NCI-H2196 (cell line): Measurements from ENCODE around the gene COPS7A.

Experiments used
- DNase-seq: peaks from one replicate; lab custom pipeline; 2025; ENCODE audit not compliant: unreplicated experiment; lab: John Stamatoyannopoulos, UW

COPS7A gene

DNA sequence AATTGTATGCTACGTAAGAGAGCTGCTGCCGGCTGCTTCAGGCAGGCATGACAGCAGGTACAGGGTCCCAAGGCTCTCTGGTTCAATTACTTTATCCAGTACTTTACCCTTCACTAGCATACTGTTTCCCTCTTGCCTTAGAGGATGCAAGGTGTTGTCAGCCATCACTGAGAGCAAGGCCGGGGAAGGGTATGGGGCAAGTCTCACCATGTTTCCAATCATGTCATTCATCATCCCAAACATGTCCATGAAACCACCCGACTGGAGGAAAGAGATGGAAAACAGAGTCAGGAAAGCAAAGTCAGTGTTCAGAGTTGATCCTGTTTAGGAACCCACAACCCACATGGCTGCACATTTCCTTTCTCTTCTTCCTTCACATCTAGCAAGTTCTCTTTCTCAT is 26.7 kb downstream of the COPS7A start:
- no peak for DNase-seq

DNA sequence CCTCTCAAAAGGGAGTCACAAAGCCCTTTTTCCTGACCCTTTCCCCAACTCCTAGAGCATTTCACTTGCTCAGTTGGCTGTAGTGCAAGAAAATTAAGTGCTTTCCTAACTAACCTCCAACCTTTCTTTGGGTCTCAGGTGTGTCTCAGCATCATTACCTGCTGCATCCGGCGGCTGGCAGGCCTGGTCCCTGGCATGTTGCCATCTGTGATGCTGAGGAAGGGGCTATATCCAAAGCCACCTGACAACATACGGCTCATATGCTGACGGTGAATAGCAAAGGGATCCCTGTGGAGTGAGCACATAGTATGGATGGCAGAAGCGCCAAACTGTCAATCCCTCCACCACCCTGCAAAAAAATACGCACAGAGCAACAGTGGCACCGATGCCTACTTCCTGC is 27.9 kb downstream of the COPS7A start:
- no peak for DNase-seq

DNA sequence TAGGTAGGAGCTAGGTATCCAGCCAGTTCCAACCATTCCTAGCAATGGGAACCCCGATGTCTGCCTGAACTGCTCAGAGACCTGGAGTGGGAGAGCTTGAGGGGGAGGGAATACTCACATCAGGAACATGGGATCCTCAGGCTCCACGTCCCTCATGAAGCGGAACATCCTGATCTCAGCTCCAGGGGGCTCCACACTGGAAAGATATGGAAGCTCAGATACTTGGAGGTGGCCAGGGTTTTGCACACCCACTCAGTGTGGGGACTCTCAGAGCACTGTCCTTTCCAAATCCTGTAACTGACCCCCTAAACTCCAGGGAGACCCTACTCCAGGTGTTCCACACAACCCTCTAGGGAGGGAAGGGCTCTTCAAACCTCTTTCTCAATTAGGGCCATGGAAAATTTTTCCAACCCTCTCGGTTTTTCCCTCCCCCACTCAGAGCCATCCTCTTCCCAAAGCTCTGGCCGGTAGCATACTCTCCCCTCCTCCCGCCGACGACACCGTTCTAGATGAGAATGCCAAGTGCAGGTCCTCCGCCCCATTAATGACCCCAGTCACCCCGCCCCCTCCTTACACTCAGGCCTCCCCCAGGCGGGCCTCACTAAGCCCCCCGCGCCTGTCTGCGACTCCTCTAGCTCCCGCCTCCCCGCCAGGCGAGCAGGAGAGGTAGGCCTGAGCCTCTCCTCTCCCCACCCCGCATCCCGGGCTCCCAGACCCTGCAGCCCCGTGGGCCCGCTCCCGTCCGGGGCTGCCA is 28.5 kb downstream of the COPS7A start:
- DNase-seq: no peak

DNA sequence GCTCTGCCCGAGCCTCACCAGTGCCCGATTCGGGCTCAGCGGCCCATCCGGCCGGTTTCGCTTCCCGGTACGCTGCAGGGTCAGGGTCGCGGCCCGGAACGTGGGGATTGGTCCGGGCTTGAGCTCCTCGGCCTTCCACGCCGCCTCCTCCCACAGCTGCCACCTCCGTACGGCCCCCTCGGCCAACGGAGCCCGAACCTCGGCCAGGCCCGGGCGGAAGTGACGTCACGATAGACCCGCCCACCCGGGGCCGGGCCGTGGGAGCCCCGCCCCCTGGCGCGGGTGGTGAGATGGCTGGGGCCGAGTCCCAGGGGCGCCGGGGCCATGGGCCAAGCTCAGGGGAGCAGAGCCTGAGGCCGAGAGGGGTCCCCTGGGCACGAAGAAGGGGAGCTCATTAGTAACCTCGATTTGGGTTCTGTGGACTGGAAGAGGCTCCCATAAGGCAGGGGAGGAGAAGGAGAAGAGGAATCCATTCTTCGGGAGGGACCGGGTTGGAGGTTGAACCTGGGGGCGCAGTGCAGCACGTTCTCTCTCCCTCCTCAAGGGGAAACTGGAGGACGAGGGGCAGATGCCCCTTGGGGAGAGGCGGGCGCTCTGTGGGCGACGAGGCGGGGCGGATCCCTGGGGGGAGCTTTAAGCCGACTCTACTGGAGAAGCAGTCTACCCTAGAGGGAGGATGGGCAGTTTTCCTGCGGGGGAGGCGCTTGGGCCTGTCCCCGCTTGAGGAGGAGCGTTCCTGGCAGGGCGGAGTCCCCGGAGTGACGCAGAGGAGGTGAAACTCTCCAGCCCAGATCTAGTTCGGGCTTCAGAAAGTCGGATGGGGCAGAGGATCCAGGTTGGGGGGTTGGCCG is 29.3 kb downstream of the COPS7A start, which contains the start of gene MLF2:
Gene MLF2 (minus strand): TSS at position 221 of the 851 bp plus-strand sequence. CDS start 807 bp downstream, outside the sequence.
- DNase-seq: peak; percentile 87

DNA sequence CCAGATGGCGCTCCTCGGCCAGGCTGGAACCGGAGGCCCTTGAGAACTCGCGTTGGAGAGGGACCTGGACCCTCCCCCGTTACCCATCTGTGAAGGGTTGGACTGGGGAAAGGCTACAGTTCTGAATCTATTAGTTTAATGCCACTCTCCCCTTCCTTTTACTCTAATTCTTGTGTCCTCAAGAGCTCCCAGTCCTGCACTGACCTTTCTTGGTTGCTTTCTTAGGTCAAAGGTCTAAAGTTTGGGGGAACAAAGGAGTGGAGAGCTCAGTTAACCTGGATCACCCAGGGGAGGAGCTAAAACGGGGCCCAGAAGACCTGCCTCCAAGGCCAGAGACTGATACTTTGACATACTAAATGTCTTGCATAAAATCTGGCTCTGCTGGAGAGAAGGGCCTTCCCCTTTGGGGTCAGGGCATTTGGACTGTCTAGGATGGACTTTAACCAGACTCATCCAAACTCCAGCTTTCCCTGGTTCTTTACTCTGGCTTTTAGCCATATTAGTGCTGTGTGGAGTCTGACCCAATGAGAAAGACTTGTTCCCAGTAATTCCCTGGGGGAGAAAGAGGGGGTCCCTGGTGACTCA is 30.0 kb downstream of the COPS7A start:
- no peak for DNase-seq

DNA sequence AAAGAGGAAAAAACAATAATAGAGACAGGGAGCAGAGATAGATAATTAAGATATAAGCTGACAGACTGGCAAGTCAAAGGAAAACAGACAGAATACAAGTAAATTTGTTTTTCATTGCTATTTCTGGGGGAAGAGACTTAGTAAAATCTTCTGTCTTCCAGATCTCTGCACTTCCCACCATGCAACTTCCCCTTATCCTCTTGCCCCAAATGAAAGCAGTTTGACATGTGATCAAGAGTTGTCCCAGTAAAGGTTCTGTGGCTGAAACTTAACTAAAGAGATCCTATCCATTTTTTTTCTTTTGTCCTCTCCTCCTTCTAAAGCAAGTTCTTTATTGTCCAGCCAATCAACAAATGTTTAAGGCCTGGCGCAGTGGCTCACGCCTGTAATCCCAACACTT is 30.6 kb downstream of the COPS7A start:
- DNase-seq: no peak

DNA sequence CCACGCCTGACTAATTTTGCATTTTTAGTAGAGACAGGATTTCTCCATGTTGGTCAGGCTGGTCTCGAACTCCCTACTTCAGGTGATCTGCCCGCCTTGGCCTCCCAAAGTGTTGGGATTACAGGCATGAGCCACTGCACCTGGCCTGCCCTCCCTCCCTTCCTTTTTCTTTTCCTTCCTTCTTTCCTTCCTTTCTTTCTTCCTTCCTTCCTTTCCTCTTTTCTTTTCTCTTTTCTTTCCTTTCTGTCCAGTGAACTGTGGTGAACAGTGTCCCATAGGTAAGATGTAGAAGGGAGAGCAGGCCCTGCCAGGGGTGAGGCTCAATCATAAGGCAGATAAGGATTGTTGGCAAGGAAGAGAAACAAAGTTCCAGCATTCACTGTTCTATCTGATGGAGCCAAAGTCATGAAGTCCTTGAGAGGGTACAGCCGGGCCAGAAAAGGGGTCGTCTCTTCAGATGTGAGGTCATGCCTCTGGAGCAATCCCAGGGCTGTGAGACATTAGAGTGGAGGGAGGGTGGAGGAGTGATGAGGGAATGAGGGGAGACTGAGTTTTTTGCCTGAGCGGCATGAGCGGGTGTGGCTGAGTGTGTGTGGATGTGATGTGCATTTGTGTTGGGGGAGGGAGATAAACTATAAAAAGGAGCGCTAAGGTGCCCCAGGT is 33.3 kb downstream of the COPS7A start:
- no peak for DNase-seq

DNA sequence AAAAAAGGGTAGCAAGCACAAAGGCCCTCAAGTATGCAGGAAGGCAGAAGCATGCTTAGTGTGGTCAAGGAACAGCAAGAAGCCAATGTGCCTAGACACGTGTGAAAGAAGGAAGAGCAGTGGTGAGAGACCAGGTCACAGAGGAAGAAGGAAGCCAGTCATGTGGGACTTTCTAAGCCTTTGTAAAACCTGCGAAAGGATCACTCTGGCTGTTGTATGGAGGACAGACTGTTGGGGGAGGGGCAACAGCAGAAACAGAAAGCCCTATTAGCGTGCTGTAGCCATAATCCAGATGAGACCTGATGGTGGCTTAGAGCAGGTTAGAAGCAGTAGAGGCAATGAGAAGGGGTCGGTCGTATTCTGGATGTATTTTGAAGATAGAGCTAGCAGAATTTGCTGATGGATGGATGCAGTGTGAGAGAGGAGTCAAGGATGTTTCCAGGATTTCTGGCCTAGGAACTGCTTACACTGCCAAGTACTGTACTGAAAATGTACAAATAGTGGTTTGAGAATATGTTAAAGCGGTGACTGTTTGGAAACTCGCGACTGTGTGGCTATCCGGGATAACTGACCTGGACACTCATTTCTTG is 34.8 kb downstream of the COPS7A start:
- no peak for DNase-seq

DNA sequence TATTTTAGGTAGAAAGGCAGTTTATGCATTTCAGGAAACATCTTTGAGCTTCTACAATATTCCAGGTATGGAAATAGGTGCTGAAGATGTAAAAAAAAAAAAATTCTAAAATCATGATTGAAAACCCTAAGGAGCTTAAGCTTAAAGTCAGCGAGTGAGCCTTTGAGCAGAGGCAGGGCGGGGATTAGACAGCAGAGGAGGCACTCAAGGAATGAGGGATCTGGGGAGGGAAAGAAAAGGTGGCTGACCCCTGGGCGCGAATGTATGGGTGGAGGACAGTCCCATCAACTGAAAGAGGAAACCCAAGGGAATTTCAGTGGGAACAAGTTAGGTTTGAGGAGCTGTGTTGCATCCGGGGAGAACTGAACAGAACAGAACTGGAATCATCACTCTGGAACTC is 35.9 kb downstream of the COPS7A start:
- no peak for DNase-seq

DNA sequence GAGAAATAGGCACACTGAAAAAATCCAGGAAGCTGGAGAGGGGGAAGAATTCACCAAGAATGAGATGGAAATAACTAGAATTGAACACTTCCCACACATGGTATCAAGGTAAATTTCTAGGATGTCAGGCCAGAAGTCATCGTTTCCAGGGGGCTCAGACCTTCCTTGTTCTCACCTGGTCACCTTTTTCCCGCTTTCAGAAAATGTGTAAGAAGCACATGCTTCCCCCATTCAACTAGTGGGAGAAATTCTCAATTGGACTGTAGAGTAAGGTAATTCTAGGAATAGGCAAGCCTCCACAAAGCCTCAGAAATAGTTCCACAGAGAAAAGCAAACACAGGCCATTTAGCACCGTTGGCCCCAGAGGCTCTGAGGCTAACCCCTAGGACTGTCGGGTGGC is 39.5 kb downstream of the COPS7A start:
- DNase-seq: no peak

DNA sequence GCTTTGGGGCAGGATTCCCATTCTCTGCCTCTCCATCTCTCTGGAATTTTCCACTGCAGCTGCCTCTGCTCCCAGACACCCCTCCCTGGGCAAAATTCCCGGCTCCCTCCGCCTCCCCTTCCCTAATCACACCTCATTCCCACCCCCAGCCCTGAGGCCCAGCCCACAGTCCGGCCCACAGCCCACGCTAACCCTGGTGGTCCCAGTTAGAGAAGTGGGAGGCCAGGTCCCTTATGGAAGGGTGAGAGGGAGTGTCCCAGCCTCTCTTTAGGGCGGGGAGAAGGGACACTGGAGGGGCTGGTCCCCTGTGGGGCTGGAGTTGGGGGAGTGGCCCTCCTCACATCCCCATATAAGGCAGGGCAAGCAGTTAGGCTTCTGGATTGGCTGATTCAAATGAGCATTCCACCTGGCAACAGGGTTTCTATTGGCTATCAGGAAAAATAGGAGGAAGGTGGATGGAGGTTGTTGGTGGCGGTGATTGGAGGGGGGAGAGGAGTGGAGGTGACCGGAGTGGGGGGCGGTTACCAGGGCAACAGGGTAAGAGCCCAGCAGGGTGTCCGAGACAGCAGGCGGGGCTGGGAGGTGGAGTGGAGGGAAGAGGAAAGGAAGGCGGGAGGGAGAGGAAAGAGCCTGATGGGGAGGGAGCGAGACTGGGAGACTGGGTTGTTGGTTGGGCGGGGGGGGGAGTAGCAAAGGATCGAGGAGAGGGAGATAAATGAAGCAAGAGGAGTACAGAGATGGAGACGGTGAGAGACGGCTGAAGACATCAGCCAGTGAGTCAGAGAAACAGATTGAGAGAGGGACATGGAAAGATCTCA is 40.4 kb downstream of the COPS7A start:
- DNase-seq: peak; percentile 83

DNA sequence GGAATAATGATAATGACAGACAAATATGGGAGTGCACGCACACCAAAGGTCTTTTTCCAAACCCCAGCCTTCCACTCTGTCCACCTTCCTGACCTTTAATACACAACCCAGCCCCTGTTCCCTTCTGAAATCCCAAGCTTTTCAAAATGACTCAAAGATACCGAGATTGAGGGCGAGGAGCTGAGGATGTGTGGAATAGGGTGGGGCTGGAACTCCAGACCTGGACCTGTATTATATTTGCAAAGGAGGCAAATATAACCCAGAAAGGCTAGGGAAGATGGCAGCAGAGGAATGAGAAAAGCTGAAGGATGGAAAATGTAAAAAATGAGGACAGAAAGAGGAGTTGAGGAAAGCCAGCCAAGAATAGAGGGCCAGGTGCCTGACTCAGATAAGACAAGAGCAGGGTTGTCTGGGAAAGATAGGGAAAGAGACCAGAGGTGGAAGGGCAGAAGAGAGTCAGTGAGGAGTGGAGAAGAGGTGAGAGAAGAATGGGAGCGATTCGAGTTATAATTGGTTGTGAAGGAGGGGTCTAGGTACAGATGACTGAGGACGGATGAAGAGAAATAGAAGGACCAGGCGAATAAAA is 41.3 kb downstream of the COPS7A start:
- no peak for DNase-seq

DNA sequence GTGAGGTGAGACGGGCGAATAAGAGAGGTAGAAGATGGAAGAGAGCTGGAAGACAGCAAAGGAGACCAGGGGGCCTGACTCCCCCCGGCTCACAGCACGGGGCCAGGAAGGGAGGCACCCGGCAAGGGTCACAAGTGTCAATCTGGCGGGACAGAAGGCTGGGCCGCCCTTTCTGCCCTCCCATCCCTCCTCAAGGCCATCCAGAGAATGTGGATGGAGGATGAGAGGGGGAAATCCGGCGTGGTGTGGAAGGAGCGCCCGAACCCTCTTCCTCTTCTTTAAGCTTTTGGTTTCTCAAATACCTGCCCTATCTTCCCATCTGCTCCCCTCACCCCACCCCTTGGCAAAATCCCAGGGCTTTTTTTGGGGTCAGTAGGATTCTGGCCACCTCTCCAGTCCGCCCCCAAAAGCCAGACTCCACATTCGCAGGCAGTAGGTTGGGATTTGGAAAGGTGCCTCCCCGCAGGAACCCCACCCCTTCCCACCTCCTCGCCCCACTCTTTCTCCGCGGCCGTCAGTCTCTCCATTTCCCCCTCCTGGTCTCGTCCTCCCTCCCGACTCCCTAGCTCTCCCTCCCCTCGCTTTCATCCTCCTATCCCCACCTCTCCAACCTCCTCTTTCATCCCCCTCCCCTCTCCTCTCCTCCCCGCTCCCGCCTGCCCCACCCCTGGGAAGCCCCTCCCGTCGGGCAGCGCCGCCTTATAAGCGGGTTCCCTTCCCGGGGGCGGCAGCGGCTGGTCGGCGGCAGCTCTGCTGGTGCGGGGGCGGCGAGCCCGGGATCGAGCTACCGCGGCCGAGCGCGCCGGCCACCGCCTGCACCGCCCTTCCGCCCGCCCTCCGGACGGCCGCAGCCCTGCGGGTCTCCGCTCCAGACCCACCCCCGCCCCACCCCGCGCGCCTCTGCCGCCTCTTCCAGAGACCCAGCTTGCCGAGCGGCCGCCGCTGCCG is 42.1 kb downstream of the COPS7A start, which contains the start of gene PTMS:
Gene PTMS (plus strand): TSS at position 730 of the 948 bp plus-strand sequence. CDS start 343 bp downstream, outside the sequence.
- peak; percentile 71 for DNase-seq

DNA sequence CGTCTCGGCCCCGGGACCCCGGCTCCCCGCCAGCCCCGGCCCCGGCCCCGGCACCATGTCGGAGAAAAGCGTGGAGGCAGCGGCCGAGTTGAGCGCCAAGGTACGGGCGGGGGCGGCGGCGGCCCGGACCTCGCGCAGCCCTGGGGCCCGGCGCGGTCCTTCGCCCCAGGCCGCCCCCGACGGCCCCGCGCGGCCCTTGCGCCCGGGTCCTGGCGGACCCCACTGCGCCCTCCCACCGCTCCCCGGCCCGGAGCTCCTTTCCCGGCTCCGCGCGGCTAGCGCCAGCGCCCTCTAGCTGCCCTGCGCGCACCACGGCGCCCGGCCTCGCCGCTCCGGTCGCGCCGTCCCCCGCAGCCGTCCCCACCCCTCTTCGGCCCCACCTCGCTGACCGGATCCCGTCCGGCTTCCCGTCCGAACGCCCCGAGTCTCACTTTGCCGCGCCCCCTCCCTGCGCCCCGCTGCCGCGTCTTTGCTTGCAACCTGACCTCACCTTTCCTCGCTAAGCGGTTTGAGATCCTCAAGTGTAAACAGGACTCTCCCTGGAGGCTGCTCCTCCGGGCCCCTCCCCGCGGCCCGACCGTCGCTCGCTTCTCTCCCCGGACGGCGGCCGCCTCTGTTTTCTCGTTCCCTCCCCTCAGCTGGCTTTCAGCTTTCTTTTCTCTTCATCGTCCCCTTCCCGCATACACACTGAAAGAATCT is 43.0 kb downstream of the COPS7A start:
- DNase-seq: peak; percentile 58

DNA sequence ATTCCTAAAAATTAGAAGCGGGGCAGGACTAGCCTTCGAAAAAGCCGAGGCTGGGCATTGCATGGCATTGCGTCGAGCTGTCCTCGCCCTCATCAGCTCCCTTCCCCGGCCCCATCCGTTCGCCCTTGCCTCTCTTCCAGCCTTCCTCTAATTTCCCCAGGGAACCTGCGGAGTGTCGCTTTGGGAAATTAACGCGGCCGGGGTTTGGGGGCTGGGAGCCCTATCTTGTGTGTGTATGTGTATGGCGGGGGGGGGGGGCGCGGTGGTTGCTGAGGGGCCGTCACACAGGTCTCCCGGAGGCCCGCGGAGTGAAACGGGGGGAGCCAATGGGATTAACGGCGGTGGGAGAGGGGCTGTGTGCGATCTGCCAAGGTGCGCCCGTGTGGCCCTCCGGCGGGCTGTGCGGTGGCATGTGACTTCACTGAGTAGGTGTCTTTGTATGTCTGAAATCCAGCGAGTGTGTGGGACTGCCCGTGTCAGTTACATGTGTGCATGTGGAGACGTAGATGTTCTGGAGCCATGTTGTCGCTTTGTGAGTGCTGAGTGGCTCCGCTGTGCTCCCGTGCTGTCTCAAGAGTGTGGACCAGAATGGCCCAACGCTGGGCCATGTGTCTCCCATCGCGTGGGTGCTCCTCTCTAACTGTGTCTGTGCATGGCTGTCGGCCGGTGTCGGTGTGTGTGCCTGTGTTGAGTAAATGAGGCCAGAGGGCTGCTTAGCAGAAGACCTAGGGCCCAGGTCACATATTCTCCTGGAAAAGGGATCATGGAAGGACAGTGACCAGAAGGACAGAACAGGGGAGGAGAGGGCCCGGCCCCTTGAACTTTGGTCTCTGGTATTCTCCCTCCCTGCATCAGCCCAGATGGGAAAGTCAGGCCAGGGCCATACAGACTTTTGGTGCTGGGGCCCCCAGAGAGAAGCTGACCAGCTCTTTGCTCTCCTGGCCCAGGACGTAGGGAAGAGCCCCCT is 43.8 kb downstream of the COPS7A start:
- DNase-seq: no peak

DNA sequence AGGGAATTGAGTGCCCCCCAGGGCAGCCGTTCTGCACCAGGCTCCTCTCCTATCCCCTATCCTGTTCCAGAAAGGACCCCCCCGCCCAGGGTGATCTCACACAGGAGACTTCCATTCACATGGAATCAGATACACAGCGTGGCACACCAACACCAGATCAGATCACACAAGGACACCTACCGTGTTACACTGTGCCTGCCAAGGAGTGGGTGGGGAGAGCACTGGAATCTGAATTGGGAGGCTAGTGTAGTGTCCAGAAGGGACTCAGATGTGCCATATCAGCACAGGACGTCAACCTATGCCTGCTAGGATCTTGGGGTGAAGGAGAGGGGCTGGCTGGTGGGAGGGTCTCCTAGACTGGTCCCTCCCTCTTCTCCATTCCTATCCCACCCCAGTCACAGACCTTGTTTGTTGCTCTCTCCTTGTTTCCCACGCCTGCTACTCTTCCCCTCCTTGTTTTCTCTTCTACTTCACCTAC is 44.6 kb downstream of the COPS7A start:
- no peak for DNase-seq

DNA sequence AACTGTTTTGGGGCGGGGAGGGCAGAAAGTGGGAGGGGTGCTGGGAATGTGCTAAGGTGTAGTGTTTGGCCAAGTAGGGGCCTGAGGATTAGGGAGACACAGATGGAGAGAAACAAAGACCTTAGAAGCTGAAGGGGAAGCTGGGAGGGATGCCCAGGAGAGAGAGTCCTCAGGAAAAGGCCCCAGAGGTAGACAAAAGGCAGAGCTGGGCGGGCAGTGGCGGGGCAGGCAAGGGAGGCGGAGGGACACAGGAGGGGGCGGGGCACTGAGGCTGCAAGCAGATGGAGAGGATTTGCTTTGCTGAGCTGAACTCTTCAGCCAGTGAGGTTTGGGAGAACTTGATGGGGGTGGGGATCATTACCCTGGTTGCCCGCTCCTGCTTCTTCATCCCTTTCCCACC is 45.1 kb downstream of the COPS7A start:
- DNase-seq: peak; percentile 32
